IPS-15b (cell line): ENCODE measurements around the gene PTRHD1.
"Not testable (repeated sequence)": the region's sequence is repeated elsewhere in the genome, so short reads cannot be mapped to it uniquely, and the experiment has no call there.

ENCODE experiments used
- H3K27me3 ChIP-seq: one replicate; pipeline ENCODE4 v1.6.1; 2013; ENCODE audit warnings: low read length; ENCODE audit not compliant: control insufficient read depth, insufficient read depth
- H3K36me3 ChIP-seq: one replicate; pipeline ENCODE4 v1.6.1; 2013; ENCODE audit warnings: low read length; ENCODE audit not compliant: control insufficient read depth, insufficient read depth
- H3K4me1 ChIP-seq: one replicate; pipeline ENCODE4 v1.6.1; 2013; ENCODE audit warnings: mild to moderate bottlenecking, low read length; ENCODE audit not compliant: control insufficient read depth, insufficient read depth
- H3K4me3 ChIP-seq: one replicate; pipeline ENCODE4 v1.5.1; 2013; ENCODE audit warnings: low read depth, low read length
- H3K9ac ChIP-seq: one replicate; pipeline ENCODE4 v1.6.1; 2013; ENCODE audit warnings: low read depth, mild to moderate bottlenecking, low read length
- H3K9me3 ChIP-seq: one replicate; pipeline ENCODE4 v1.6.1; 2013; ENCODE audit warnings: mild to moderate bottlenecking, low read length; ENCODE audit not compliant: control insufficient read depth, insufficient read depth

Gene PTRHD1

DNA sequence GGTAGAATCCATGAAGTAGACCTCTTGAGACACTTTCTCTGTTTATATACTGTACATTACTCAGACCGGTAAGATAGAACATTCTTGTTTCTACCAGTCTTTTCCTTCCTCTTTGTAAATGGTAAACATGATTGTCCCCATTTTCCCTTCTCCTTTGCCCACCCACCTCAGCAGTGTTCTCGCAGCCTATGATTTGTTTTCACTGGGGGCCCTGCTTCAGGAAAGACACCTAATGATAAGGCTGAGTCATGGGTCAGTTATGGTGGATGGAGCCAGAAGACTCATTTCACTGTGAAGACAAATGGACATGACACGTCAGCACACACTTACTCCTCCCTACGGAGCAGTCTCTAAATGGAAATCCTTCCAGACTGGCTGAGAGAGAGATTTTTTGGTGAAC, 23.7 kb upstream of the PTRHD1 start:
- Histone ChIP-seq H3K4me1 (peaks cover 13% of the 10 kb centered on the region), H3K36me3 (peaks cover 39% of the 10 kb centered on the region), H3K4me3 (no peak overlapping the region), H3K9me3 (no peaks in the 10 kb centered on the region), H3K9ac (no peak overlapping the region), H3K27me3 (no peaks in the 10 kb centered on the region)

DNA sequence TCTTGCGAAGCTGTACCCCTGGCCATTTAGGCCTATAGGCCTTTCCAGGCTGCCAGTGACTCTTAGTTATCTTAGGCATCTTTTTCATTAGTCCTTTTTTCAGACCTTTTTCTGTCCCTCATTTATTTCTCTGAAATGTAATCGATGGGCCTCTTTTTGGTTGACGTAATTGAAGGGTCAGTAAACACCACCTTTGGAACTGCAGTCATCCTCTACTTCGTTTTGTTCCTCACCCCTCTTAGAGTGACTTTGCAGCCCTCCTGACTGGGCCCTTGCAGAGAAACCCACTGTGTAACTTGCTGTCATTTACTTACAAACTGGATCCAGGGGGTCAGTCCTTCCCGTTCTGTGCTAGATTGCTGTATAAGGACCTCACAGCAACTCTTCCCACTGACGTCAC, 23.2 kb upstream of the PTRHD1 start:
- no peak overlapping the region for H3K9ac ChIP-seq
- H3K9me3 ChIP-seq, result no peaks in the 10 kb centered on the region
- H3K4me1 ChIP-seq, result peaks cover 8% of the 10 kb centered on the region
- no peaks in the 10 kb centered on the region for H3K27me3 ChIP-seq
- H3K36me3 ChIP-seq, result peaks cover 39% of the 10 kb centered on the region
- H3K4me3 ChIP-seq, result no peak overlapping the region

DNA sequence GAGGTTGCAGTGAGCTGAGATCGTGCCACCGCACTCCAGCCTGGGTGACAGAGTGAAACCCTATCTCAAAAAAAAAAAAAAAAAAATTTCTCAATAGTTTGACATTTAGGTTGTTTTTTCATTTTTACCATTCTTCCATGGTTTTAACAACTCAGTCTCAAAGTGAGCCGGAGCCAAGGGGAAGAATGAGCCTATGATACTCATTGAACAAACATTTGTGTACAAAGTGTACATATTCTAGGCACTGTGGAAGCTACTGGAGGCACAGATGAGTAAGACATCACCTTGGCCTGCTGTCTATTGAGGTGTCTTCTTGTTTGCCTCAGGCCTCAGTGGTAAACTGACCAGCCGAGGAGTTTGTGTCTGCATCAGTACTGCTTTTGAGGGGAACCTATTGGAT, 22.0 kb upstream of the PTRHD1 start:
- Histone ChIP-seq H3K27me3 (no peaks in the 10 kb centered on the region), H3K4me3 (no peak overlapping the region), H3K9ac (no peak overlapping the region), H3K9me3 (no peaks in the 10 kb centered on the region), H3K4me1 (no peaks in the 10 kb centered on the region), H3K36me3 (peaks cover 36% of the 10 kb centered on the region)

DNA sequence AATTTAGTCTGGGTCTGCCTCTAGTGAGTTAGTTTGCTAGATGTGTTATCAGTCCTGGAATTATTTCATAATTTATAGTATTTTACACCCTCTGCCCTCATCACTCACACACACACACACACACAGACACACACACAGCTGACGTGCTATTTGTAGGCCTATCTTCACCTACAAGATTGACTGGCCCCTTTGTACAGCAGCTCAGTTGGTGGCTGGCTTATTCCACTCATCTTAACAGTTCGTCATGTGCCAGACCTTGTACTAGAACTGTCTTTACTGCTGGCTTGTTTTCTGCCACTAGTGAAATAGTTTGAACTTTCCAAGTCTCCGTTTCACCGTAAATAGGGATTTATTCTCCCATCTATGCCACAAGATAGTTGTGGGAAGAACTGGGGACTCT, 21.3 kb upstream of the PTRHD1 start:
- Histone ChIP-seq H3K4me3 (no peak overlapping the region), H3K27me3 (no peaks in the 10 kb centered on the region), H3K9me3 (no peaks in the 10 kb centered on the region), H3K4me1 (no peaks in the 10 kb centered on the region), H3K36me3 (peaks cover 36% of the 10 kb centered on the region), H3K9ac (no peak overlapping the region)

DNA sequence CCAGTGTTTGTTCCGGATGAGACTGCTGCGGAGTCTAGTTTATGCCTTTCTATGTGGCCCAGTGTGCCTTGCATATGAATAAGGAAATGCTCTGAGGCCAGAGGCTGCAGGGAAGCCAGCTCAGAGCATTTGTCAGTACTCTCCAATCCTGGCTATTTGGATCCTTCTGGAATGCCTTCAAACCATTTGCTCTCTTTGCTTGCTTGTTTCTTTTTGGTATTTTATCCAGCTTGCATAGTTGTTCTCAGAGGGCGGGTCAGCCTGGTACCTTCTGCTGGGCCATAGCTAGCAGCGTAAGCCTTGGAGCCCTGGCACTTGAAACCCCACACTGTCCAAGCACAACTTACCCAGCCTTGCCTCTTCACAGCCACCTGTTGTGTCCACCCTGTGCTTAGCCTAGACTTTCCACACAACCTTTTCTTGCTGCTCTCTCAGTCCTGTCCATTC, 20.5 kb upstream of the PTRHD1 start:
- Histone ChIP-seq H3K4me1 (no peaks in the 10 kb centered on the region), H3K9ac (no peak overlapping the region), H3K4me3 (no peak overlapping the region), H3K36me3 (peaks cover 28% of the 10 kb centered on the region), H3K9me3 (no peaks in the 10 kb centered on the region), H3K27me3 (no peaks in the 10 kb centered on the region)

DNA sequence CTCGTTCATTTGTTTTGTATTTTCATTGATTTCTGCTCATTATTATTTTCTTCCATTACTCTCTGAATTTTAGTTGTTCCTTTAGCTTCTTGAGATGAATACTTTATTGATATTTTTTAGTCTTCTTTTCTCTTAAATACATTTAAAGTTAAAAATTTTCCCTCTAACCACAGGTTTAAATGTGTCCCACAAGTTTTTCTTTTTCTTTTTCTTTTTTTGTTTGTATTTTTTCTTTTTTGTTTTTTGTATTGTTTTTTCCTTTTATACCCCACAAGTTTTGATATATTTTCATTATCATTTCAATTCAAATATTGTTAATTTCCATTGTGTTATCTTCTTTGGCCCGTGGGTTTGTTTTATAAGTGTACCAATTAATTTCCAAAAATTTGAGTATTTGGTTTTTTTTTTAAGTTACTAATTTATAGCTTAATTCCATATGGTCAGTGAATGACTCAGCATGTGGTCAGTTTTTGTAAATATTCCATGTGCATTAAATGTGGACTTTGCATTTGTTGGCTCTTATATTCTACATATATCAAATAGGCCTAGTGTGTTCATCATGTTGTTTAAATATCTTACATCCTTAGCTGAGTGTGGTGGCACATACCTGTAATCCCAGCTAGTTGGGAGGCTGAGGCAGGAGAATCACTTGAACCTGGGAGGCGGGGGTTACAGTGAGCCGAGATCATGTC, 16.3 kb upstream of the PTRHD1 start:
- H3K36me3 ChIP-seq, result peaks cover 16% of the 10 kb centered on the region

DNA sequence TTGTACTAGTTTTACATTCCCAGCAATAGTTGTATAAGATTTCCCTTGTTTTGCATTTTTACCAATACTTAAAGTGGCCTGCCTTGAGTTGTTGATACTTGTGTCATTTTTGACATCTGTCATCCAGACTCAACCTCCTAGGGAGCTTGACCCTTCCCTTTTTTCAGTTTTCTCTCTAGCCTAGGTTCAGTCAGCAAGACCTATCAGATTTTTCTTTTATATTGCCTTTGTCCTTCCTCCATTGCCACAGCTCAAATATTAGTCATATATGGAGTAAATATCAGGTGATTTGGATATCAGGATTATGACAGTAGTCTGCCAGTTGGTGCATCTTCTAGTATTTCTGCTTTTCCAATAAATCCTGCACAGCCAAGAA, 13.5 kb upstream of the PTRHD1 start:
- Histone ChIP-seq H3K9ac (no peak overlapping the region), H3K9me3 (peaks cover 8% of the 10 kb centered on the region), H3K4me3 (no peak overlapping the region), H3K36me3 (peaks cover 16% of the 10 kb centered on the region), H3K4me1 (no peaks in the 10 kb centered on the region), H3K27me3 (no peaks in the 10 kb centered on the region)

More for the DNA sequence above, 16.3 kb upstream of the PTRHD1 start:
- Histone ChIP-seq H3K4me3 (no peak overlapping the region), H3K9ac (no peak overlapping the region), H3K27me3 (no peaks in the 10 kb centered on the region), H3K4me1 (no peaks in the 10 kb centered on the region), H3K9me3 (peaks cover 8% of the 10 kb centered on the region)

DNA sequence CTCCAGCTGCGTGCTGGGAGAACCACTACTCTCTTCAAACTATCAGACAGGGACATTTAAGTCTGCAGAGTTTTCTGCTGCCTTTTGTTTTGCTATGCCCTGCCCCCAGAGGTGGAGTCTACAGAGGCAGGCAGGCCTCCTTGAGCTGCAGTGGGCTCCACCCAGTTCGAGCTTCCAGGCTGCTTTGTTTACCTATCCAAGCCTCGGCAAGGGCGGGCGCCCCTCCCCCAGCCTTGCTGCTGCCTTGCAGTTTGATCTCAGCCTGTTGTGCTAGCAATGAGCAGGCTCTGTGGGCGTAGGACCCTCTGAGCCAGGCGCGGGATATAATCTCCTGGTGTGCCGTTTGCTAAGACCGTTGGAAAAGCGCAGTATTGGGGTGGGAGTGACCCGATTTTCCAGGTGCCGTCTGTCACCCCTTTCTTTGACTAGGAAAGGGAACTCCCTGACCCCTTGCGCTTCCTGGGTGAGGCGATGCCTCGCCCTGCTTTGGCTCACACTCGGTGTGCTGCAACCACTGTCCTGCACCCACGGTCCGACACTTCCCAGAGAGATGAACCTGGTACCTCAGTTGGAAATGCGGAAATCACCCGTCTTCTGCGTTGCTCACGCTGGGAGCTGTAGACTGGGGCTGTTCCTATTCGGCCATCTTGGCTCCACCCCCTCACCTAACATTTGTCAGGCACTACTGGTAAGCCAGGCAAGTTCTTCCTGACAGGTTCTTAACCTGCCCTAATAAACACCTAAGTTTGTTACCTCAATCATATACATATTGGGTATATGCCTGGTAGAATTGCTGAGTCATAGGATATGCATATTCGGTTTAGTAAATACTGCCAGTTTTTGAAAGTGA, 12.8 kb upstream of the PTRHD1 start:
- H3K27me3 ChIP-seq, H3K4me1 ChIP-seq, H3K4me3 ChIP-seq, H3K9me3 ChIP-seq, H3K9ac ChIP-seq: not testable (repeated sequence)
- peaks cover 16% of the 10 kb centered on the region for H3K36me3 ChIP-seq

DNA sequence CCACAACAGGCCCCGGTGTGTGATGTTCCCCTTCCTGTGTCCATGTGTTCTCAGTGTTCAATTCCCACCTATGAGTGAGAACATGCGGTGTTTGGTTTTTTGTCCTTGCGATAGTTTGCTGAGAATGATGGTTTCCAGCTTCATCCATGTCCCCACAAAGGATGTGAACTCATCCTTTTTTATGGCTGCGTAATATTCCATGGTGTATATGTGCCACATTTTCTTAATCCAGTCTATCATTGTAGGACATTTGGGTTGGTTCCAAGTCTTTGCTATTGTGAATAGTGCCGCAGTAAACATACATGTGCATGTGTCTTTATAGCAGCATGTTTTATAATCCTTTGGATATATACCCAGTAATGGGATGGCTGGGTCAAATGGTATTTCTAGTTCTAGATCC, 7.3 kb upstream of the PTRHD1 start:
- not testable (repeated sequence) for H3K27me3 ChIP-seq

DNA sequence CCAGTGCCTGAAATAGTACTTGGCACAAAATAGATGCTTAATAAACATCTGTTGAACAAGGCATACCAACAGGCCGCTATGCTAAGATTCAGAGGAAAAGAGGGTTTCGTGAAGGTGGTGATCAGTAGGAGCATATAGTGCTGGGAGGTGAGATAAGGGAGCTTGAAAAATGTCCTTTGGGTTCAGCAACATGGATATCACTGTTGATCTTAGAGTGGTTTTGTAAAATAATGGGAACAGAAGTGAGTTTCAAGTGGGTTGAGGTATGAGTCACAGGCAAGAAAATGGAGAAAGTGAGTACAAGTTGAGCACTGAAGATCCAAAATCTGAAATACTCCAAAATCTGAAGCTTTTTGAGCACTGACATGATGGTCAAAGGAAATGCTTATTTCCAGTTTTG, 4.5 kb upstream of the PTRHD1 start:
- peaks cover 5% of the 10 kb centered on the region for H3K4me1 ChIP-seq
- H3K27me3 ChIP-seq, result no peaks in the 10 kb centered on the region
- no peak overlapping the region for H3K4me3 ChIP-seq
- peaks cover 8% of the 10 kb centered on the region for H3K36me3 ChIP-seq
- no peak overlapping the region for H3K9ac ChIP-seq
- H3K9me3 ChIP-seq, result no peaks in the 10 kb centered on the region

More for the DNA sequence above, 7.3 kb upstream of the PTRHD1 start:
- H3K9me3 ChIP-seq, H3K9ac ChIP-seq, H3K4me3 ChIP-seq, H3K4me1 ChIP-seq, H3K36me3 ChIP-seq: not testable (repeated sequence)

DNA sequence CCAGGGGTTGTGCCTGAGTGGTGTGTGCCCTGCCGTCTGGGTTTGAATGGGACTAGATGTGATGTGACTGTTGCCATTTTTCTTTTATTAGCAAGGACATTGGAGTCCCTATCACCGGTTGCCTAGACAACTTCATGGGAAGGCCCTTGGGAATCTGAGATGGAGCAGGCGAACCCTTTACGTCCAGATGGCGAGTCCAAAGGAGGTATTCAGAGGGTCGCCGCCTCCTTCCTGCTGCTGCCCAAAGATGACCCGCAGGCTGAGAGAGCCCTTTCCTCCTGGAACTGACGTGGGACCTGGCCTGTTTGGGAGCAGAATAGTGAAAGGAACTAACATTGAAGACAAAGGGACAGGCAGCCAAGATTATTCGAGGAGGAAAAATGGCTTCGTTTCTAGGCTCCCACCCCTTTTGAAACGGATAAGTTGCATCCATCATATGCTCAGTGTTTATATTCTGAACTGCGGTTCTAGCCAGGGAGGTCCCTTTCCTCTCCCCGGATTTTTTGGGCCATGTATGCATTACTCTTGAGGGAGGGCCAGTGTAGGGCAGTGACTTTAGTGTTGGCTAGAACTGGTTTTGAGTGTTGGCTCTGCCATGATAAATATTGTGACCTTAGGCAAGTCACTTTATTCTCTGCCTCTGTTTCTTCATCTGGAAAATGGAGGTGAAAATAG, 707 bp upstream of the PTRHD1 start:
- H3K9me3 ChIP-seq, result no peaks in the 10 kb centered on the region
- H3K9ac ChIP-seq, result peak overlapping the region; percentile 100
- H3K4me1 ChIP-seq, result peaks cover 15% of the 10 kb centered on the region
- no peaks in the 10 kb centered on the region for H3K27me3 ChIP-seq
- H3K36me3 ChIP-seq, result no peaks in the 10 kb centered on the region
- peak overlapping the region; percentile 96 for H3K4me3 ChIP-seq

DNA sequence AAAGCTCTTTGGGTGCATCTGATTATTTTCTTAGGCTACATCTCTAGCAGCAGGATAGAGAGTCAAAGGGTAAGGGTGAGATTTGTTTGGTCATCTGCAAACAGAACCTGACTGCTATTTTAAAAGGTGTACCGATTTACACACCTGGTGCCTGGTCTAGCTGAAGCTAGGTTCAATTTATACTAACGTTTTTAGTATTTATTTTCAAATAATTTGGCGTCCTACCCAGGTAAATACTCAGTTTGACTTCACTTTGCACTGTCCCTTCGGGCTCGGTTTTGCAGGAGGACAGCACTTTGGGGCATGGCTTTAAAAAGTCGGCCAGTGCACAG, 683 bp downstream of the PTRHD1 start:
- Histone ChIP-seq H3K4me3 (peak overlapping the region; percentile 96), H3K27me3 (no peaks in the 10 kb centered on the region), H3K36me3 (no peaks in the 10 kb centered on the region), H3K9ac (peak overlapping the region; percentile 100), H3K9me3 (no peaks in the 10 kb centered on the region), H3K4me1 (peaks cover 15% of the 10 kb centered on the region)
